WTC11 (cell line): Measurements from ENCODE around the gene MVD. TPM values are rescaled to one million over a fixed set of nuclear protein-coding genes. Genes with fewer than 3 reads are reported as not detected.

Source experiments
- ATAC-seq: fragments of 200-7000 bp; cut with Tn5 transposase; 2 replicates; pipeline ENCODE4 v1.10.0; 2021; ENCODE audit warnings: mild to moderate bottlenecking, moderate library complexity
- CTCF ChIA-PET: fragments of 300-600 bp; sonication (Branson Sonifier 250); formaldehyde crosslinking; loops from one replicate; lab custom pipeline; 2021; ENCODE audit warnings: antibody characterized with exemption; lab: Charles Lee
- POLR2A ChIA-PET: fragments of 350-600 bp; sonication (Branson Sonifier 250); formaldehyde crosslinking; loops from one replicate; lab custom pipeline; 2021; ENCODE audit warnings: antibody characterized with exemption; lab: Charles Lee
- DNase-seq: peaks from one replicate; pipeline ENCODE4 v3.0.0; 2021; ENCODE audit warnings: low spot score
- H3K27ac Mint-ChIP-seq: 2 replicates; pipeline ENCODE4 v1.8.0; 2021; ENCODE audit warnings: mixed read lengths
- H3K27me3 Mint-ChIP-seq: 2 replicates; pipeline ENCODE4 v1.8.0; 2021; ENCODE audit warnings: low read depth, mild to moderate bottlenecking, moderate library complexity, mixed read lengths
- H3K36me3 Mint-ChIP-seq: 2 replicates; pipeline ENCODE4 v1.8.0; 2021; ENCODE audit warnings: mixed read lengths
- H3K4me1 Mint-ChIP-seq: 2 replicates; pipeline ENCODE4 v1.8.0; 2022; ENCODE audit warnings: mixed read lengths
- H3K4me3 Mint-ChIP-seq: 2 replicates; pipeline ENCODE4 v1.8.0; 2021; ENCODE audit warnings: mild to moderate bottlenecking, moderate library complexity, mixed read lengths
- H3K9me3 Mint-ChIP-seq: 2 replicates; pipeline ENCODE4 v1.8.0; 2021; ENCODE audit warnings: mixed read lengths
- ATF1 ChIP-seq: sonication (generic); formaldehyde crosslinking; IDR thresholded peaks from 2 replicates; pipeline ENCODE4 v1.8.1; 2023; ENCODE audit warnings: mild to moderate bottlenecking, moderate library complexity, missing genetic modification reagents
- ESRRA ChIP-seq: sonication (generic); formaldehyde crosslinking; IDR thresholded peaks from 2 replicates; pipeline ENCODE4 v1.8.1; 2022; ENCODE audit warnings: mild to moderate bottlenecking, missing genetic modification reagents, borderline replicate concordance
- FOXK1 ChIP-seq: sonication (generic); formaldehyde crosslinking; IDR thresholded peaks from 2 replicates; pipeline ENCODE4 v1.8.0; 2022; ENCODE audit warnings: mild to moderate bottlenecking, moderate library complexity, missing genetic modification reagents
- KAT7 ChIP-seq: sonication (generic); formaldehyde crosslinking; IDR thresholded peaks from 2 replicates; pipeline ENCODE4 v1.8.1; 2023; ENCODE audit warnings: missing genetic modification reagents, mild to moderate bottlenecking, borderline replicate concordance
- PRRX2 ChIP-seq: fragments of 250-450 bp; sonication (Bioruptor Pico); IDR thresholded peaks from 2 replicates; pipeline ENCODE4 v1.8.0; 2021; ENCODE audit warnings: mild to moderate bottlenecking
- RELA ChIP-seq: sonication (generic); formaldehyde crosslinking; IDR thresholded peaks from 2 replicates; pipeline ENCODE4 v1.8.1; 2022; ENCODE audit warnings: missing genetic modification reagents, mild to moderate bottlenecking, borderline replicate concordance
- SP1 ChIP-seq: sonication (generic); formaldehyde crosslinking; conservative IDR thresholded peaks from 2 replicates; pipeline ENCODE4 v1.8.1; 2022; ENCODE audit warnings: missing genetic modification reagents
- TEAD1 ChIP-seq: sonication (generic); formaldehyde crosslinking; IDR thresholded peaks from 2 replicates; pipeline ENCODE4 v1.8.0; 2022; ENCODE audit warnings: mild to moderate bottlenecking, missing genetic modification reagents
- TP53 ChIP-seq: sonication (generic); formaldehyde crosslinking; IDR thresholded peaks from 2 replicates; pipeline ENCODE4 v1.8.1; 2023; ENCODE audit warnings: mild to moderate bottlenecking, missing genetic modification reagents
- ZBTB21 ChIP-seq: sonication (generic); formaldehyde crosslinking; IDR thresholded peaks from 2 replicates; pipeline ENCODE4 v1.8.1; 2023; ENCODE audit warnings: mild to moderate bottlenecking, missing genetic modification reagents, borderline replicate concordance
- ZNF138 ChIP-seq: sonication (generic); formaldehyde crosslinking; conservative IDR thresholded peaks from 2 replicates; pipeline ENCODE4 v1.8.1; 2022; ENCODE audit warnings: mild to moderate bottlenecking, moderate library complexity, missing genetic modification reagents
- ZNF219 ChIP-seq: sonication (generic); formaldehyde crosslinking; IDR thresholded peaks from 2 replicates; pipeline ENCODE4 v1.8.0; 2023; ENCODE audit warnings: missing genetic modification reagents, mild to moderate bottlenecking, borderline replicate concordance
- ZNF263 ChIP-seq: sonication (generic); formaldehyde crosslinking; IDR thresholded peaks from 2 replicates; pipeline ENCODE4 v1.8.1; 2022; ENCODE audit warnings: low read depth, mild to moderate bottlenecking, moderate library complexity, missing genetic modification reagents
- ZNF416 ChIP-seq: fragments of 250-450 bp; sonication (Bioruptor Pico); IDR thresholded peaks from 2 replicates; pipeline ENCODE4 v1.9.0; 2021; ENCODE audit warnings: mild to moderate bottlenecking, inconsistent platforms
- ZNF671 ChIP-seq: fragments of 250-450 bp; sonication (Bioruptor Pico); IDR thresholded peaks from 2 replicates; pipeline ENCODE4 v1.8.0; 2021; ENCODE audit warnings: mild to moderate bottlenecking
- total RNA-seq: library from RNA; stranded (reverse); gene quantifications from 3 replicates; pipeline ENCODE4 v1.2.3, GENCODE V29; 2021
- TF ChIP-seq, protein P1 (sequence below): fragments of 250-450 bp; sonication (Bioruptor Pico); IDR thresholded peaks from 2 replicates; pipeline ENCODE4 v1.8.0; 2021; ENCODE audit warnings: mild to moderate bottlenecking
- TF ChIP-seq, protein P2 (sequence below): sonication (generic); formaldehyde crosslinking; IDR thresholded peaks from 2 replicates; pipeline ENCODE4 v1.8.1; 2022; ENCODE audit warnings: mild to moderate bottlenecking, moderate library complexity, missing genetic modification reagents
- TF ChIP-seq, protein P3 (sequence below): sonication (generic); formaldehyde crosslinking; IDR thresholded peaks from 2 replicates; pipeline ENCODE4 v1.8.0; 2022; ENCODE audit warnings: mild to moderate bottlenecking, missing genetic modification reagents
- TF ChIP-seq, protein P4 (sequence below): fragments of 200-600 bp; IDR thresholded peaks from 2 replicates; pipeline ENCODE4 v1.8.0; 2022; ENCODE audit warnings: antibody characterized with exemption
- TF ChIP-seq, protein P5 (sequence below): sonication (generic); formaldehyde crosslinking; IDR thresholded peaks from 2 replicates; pipeline ENCODE4 v1.8.0; 2023; ENCODE audit warnings: missing genetic modification reagents, mild to moderate bottlenecking, borderline replicate concordance
- TF ChIP-seq, protein P6 (sequence below): sonication (generic); formaldehyde crosslinking; IDR thresholded peaks from 2 replicates; pipeline ENCODE4 v1.8.0; 2023; ENCODE audit warnings: mild to moderate bottlenecking, missing genetic modification reagents

Gene MVD
- total RNA-seq, 1 experiment from 2014 or later = 113 TPM

DNA sequence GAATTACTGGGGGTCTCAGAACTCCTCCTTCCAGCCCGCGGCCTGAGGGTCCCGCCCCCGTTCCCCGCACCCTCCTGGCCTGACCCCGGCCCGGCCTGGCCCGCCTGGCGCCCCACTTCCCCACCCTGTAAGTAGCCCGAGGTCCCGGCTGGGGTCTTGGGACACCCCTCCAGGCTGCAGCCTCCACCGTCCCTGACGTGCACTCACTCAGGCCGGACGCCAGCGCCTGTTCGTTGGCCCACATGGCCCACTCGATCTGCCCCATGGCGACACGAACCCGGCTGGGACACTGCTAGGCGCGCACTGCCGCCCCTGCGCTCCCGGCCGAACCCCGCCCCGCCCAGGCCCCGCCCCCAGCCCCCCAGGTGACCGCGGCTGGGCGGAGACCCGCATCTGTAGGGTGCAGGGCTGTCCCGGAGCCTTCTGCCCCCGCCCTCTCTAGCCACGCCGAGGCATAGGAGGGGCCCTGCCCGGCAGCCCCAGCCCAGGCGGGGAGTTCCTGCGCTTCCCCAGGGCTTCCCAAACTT, 12.1 kb downstream of the MVD start, which contains the start of gene CYBA (continued):
- TF ChIP-seq, protein P1, sequence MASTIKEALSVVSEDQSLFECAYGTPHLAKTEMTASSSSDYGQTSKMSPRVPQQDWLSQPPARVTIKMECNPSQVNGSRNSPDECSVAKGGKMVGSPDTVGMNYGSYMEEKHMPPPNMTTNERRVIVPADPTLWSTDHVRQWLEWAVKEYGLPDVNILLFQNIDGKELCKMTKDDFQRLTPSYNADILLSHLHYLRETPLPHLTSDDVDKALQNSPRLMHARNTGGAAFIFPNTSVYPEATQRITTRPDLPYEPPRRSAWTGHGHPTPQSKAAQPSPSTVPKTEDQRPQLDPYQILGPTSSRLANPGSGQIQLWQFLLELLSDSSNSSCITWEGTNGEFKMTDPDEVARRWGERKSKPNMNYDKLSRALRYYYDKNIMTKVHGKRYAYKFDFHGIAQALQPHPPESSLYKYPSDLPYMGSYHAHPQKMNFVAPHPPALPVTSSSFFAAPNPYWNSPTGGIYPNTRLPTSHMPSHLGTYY (CRISPR knock-in tag) = no peak
- TF ChIP-seq TP53 (CRISPR knock-in tag) (no peak), ZNF219 (CRISPR knock-in tag) (0 out of 2 replicates have a peak, but pooled peaks have one; percentile 38), ZNF263 (CRISPR knock-in tag) (no peak), PRRX2 (CRISPR knock-in tag) (0 out of 2 replicates have a peak, but pooled peaks have one; percentile 30), RELA (CRISPR knock-in tag) (no peak), ESRRA (CRISPR knock-in tag) (no peak), TEAD1 (CRISPR knock-in tag) (0 out of 2 replicates have a peak, but pooled peaks have one; percentile 59), ZNF138 (no peak), FOXK1 (CRISPR knock-in tag) (peak; percentile 28; the same call in 1 of the 2 replicates), ATF1 (CRISPR knock-in tag) (no peak), ZNF416 (CRISPR knock-in tag) (no peak), ZNF671 (CRISPR knock-in tag) (no peak), KAT7 (CRISPR knock-in tag) (no peak), ZBTB21 (CRISPR knock-in tag) (no peak), SP1 (CRISPR knock-in tag) (peak; percentile 89)
- TF ChIP-seq, protein P2, sequence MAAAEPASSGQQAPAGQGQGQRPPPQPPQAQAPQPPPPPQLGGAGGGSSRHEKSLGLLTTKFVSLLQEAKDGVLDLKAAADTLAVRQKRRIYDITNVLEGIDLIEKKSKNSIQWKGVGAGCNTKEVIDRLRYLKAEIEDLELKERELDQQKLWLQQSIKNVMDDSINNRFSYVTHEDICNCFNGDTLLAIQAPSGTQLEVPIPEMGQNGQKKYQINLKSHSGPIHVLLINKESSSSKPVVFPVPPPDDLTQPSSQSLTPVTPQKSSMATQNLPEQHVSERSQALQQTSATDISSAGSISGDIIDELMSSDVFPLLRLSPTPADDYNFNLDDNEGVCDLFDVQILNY (CRISPR knock-in tag) = no peak
- TF ChIP-seq, protein P3, sequence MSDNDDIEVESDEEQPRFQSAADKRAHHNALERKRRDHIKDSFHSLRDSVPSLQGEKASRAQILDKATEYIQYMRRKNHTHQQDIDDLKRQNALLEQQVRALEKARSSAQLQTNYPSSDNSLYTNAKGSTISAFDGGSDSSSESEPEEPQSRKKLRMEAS (CRISPR knock-in tag) = peak; percentile 50; the same call in 1 of the 2 replicates
- TF ChIP-seq, protein P4, sequence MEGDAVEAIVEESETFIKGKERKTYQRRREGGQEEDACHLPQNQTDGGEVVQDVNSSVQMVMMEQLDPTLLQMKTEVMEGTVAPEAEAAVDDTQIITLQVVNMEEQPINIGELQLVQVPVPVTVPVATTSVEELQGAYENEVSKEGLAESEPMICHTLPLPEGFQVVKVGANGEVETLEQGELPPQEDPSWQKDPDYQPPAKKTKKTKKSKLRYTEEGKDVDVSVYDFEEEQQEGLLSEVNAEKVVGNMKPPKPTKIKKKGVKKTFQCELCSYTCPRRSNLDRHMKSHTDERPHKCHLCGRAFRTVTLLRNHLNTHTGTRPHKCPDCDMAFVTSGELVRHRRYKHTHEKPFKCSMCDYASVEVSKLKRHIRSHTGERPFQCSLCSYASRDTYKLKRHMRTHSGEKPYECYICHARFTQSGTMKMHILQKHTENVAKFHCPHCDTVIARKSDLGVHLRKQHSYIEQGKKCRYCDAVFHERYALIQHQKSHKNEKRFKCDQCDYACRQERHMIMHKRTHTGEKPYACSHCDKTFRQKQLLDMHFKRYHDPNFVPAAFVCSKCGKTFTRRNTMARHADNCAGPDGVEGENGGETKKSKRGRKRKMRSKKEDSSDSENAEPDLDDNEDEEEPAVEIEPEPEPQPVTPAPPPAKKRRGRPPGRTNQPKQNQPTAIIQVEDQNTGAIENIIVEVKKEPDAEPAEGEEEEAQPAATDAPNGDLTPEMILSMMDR = no peak

DNA sequence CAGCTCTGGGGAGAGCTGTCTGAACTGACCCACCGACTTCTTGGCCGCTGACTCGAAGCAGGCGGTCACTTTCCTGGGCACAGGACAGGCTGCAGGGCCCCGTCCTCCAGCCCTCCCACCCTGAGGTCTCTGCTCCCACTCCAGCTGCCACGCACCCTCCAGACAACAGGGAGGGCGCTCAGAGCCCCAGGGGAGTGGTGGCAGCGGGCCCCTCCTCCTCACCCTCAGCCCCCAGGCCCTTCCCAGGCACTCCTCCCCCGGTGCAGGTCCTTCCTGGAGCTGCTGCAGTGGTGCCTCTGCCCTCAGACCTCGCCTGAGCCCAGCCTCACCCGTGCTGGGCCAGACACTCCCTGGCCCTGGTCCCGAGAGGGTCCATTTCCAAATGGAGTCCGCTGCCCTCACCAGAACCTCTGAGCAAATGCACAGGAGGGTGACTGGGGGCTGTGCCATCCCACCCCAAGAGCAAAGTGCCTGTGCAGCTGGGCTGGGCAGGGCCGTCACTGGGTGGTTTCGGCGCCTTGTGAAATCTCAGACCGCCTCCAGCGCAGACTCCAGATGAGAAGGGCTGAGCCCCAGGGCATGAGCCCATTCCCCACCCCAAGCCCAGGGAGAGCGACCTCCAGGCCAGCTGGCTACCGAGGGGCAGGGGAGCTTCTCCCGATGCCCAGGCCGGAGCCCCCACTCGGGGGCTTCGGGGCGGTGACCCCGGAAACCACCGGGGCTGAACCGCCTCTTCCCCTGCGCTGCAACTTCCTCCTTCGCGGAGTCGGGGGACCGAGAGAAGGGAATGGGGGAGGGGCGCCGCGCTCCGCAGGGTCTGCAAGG, 12.8 kb downstream of the MVD start:
- ChIA-PET CTCF (interaction anchor here (1.1 to 1.8 kb wide), 5 partner anchors 10 to 87 kb away, joined by 3 to 5 read pairs (median 5); no protein-coding TSS in a partner anchor), POLR2A (interaction anchor here (0.9 kb wide), 1 partner anchor 11 kb away, joined by 6 read pairs; no protein-coding TSS in a partner anchor)
- Mint-ChIP-seq H3K4me3 (peak overlapping the region; percentile 82), H3K36me3 (peaks cover 8% of the 10 kb centered on the region), H3K9me3 (no peaks in the 10 kb centered on the region), H3K27ac (no peak overlapping the region; the same call in 1 of the 2 replicates), H3K4me1 (peaks cover 10% of the 10 kb centered on the region), H3K27me3 (no peaks in the 10 kb centered on the region)
- TF ChIP-seq, protein P5, sequence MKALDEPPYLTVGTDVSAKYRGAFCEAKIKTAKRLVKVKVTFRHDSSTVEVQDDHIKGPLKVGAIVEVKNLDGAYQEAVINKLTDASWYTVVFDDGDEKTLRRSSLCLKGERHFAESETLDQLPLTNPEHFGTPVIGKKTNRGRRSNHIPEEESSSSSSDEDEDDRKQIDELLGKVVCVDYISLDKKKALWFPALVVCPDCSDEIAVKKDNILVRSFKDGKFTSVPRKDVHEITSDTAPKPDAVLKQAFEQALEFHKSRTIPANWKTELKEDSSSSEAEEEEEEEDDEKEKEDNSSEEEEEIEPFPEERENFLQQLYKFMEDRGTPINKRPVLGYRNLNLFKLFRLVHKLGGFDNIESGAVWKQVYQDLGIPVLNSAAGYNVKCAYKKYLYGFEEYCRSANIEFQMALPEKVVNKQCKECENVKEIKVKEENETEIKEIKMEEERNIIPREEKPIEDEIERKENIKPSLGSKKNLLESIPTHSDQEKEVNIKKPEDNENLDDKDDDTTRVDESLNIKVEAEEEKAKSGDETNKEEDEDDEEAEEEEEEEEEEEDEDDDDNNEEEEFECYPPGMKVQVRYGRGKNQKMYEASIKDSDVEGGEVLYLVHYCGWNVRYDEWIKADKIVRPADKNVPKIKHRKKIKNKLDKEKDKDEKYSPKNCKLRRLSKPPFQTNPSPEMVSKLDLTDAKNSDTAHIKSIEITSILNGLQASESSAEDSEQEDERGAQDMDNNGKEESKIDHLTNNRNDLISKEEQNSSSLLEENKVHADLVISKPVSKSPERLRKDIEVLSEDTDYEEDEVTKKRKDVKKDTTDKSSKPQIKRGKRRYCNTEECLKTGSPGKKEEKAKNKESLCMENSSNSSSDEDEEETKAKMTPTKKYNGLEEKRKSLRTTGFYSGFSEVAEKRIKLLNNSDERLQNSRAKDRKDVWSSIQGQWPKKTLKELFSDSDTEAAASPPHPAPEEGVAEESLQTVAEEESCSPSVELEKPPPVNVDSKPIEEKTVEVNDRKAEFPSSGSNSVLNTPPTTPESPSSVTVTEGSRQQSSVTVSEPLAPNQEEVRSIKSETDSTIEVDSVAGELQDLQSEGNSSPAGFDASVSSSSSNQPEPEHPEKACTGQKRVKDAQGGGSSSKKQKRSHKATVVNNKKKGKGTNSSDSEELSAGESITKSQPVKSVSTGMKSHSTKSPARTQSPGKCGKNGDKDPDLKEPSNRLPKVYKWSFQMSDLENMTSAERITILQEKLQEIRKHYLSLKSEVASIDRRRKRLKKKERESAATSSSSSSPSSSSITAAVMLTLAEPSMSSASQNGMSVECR (CRISPR knock-in tag) = no peak
- 0 out of 2 replicates have a peak, but pooled peaks have one; percentile 33 for TF ChIP-seq TP53 (CRISPR knock-in tag)
- TF ChIP-seq, protein P6, sequence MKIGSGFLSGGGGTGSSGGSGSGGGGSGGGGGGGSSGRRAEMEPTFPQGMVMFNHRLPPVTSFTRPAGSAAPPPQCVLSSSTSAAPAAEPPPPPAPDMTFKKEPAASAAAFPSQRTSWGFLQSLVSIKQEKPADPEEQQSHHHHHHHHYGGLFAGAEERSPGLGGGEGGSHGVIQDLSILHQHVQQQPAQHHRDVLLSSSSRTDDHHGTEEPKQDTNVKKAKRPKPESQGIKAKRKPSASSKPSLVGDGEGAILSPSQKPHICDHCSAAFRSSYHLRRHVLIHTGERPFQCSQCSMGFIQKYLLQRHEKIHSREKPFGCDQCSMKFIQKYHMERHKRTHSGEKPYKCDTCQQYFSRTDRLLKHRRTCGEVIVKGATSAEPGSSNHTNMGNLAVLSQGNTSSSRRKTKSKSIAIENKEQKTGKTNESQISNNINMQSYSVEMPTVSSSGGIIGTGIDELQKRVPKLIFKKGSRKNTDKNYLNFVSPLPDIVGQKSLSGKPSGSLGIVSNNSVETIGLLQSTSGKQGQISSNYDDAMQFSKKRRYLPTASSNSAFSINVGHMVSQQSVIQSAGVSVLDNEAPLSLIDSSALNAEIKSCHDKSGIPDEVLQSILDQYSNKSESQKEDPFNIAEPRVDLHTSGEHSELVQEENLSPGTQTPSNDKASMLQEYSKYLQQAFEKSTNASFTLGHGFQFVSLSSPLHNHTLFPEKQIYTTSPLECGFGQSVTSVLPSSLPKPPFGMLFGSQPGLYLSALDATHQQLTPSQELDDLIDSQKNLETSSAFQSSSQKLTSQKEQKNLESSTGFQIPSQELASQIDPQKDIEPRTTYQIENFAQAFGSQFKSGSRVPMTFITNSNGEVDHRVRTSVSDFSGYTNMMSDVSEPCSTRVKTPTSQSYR (CRISPR knock-in tag) = 0 out of 2 replicates have a peak, but pooled peaks have one; percentile 21
- ATAC-seq (peak; percentile 7), DNase-seq (peak; percentile 46)
